ENCODE results near the gene CCDC182.

The CCDC182 gene

DNA sequence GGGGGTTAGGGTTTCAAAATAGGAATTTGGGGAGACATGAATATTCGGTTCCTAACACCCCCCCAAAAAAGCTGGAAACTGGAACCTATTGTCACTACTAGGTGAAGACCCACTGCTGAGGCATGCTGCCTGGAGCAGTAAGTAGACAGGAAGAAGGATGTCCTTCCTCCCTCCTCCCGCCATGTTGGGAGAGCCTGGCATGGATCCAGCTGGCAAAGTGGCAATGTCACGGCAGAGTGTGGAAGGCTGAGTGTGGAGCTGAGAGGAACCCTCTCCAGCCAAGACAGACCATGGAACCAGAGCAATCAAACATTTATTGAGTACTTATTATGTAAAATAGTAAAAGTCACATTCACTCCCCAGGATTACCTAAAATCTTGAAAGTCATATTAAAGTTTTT is 49.0 kb downstream of the CCDC182 start:
- DNase-seq = no peak
